OCI-LY3 (cell line): Measurements from ENCODE around the gene RHBDF2.

Experiments
- CTCF ChIP-seq: fragments of 200-600, 300-600 bp; sonication (generic); IDR thresholded peaks from 2 replicates; pipeline ENCODE4 v1.5.1; 2014; ENCODE audit warnings: antibody characterized with exemption, low read length, low read depth
- EZH2phosphoT487 ChIP-seq: fragments of 200-600 bp; shearing (Covaris generic); IDR thresholded peaks from 2 replicates; pipeline ENCODE4 v1.6.1; 2018; ENCODE audit warnings: antibody characterized with exemption, mixed run types, low read depth

- TF ChIP-seq CTCF (no peak), EZH2phosphoT487 (no peak)
Measured at GRCh38 chr17:76440751-76441362, 60.4 kb downstream of the RHBDF2 start.
